Neural progenitor cell (in vitro differentiated cells): ENCODE results near the gene GSTO1.

ENCODE experiments used
- CTCF ChIP-seq: fragments of 200-600 bp; sonication (generic); IDR thresholded peaks from 2 replicates; pipeline ENCODE4 v1.5.1; 2017; ENCODE audit warnings: antibody characterized with exemption, mild to moderate bottlenecking
- EZH2 ChIP-seq: fragments of 200-600 bp; sonication (generic); IDR thresholded peaks from 2 replicates; pipeline ENCODE4 v1.6.1; 2017; ENCODE audit warnings: antibody characterized with exemption, mild to moderate bottlenecking, moderate library complexity
- EZH2phosphoT487 ChIP-seq: fragments of 200-600 bp; sonication (generic); IDR thresholded peaks from 2 replicates; pipeline ENCODE4 v1.6.1; 2017; ENCODE audit warnings: antibody characterized with exemption

GRCh38 chr10:104300002-104300735 lies 45.5 kb downstream of the GSTO1 start:
- no peak for TF ChIP-seq CTCF
- TF ChIP-seq EZH2phosphoT487 = no peak
- TF ChIP-seq EZH2 = no peak
